HG03469 (cell line): ENCODE data around the gene UVRAG.

Source experiments
- ATAC-seq: cut with Tn5 transposase; IDR thresholded peaks from one replicate; pipeline ENCODE4 v1.9.1; 2021; ENCODE audit warnings: mild to moderate bottlenecking, moderate library complexity, moderate number of reproducible peaks; ENCODE audit not compliant: unreplicated experiment

Gene UVRAG

DNA sequence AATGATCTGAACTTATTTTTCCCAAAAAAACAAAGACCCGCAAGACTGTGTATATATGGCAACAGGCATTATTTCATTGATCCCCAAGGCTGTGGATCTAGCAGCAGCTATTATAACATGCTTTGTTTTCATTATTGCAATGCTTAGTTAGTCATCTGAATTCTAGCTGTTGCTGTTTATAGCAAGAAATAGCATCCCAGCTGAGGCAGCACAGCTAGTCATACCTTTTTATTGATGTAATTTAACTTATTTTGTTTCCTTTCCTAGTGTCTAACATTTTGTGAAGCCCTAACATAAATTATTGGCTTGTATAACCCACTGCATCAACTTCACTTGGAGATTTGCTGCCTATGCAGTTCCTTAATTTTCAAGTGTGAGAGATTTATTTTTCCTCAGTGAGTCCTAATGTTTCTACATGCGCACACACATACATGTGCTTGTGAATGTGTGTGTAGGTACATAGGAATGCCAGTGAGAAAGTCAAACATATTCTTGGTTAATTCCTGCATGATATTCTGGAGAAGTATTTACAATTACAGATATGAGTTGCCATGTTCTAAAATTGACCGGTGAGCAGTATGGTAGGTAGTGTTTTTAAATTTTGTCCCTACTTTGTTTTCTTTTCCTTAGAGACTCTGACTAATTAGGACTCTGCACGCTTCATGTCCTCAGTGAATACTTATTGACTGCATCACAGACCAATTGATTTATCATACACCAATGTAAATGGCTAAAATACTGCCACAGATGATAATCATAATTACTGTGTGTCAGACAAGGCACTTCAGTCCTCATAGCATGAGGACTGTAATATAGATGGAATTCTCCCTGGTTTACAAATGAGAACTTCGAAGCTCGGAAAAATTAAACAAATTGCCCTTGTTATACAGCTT lies 272.0 kb downstream of the UVRAG start:
- ATAC-seq = no peak

DNA sequence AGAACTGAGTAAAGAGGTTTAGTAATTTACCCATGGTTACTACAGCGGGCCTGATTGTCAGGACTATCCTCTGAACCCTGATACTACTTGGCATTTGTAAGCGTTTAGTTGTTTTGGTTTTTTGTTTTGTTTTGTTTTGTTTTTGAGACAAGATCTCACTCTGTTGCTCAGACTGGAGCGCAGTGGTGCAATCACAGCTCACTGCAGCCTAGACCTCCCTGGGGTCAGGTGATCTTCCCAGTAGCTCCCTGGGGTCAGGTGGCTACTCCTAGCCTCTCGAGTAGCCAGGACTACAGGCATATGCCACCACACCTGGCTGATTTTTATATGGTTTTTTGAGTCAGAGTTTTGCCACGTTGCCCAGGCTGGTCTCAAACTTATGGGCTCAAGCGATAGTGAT lies 272.7 kb downstream of the UVRAG start:
- ATAC-seq = no peak

DNA sequence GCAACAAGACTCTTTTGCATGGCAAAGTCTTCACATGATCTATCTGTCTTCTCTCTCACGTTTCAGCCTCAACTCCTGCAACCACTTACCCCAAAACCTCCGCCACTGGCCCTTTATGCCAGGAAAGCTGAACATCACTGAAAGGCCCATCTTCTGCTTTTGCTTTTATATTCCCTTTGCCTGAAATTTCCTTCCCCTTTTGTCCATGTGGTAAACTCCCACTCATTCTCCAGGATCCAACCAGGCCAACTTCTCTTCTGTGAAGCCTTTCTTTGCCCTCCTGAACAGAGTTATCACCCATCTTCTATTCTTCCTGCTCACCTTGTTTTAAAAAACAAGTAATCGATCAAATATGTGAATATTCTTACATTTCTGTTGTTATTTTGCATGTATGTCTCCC lies 273.5 kb downstream of the UVRAG start:
- no peak for ATAC-seq

DNA sequence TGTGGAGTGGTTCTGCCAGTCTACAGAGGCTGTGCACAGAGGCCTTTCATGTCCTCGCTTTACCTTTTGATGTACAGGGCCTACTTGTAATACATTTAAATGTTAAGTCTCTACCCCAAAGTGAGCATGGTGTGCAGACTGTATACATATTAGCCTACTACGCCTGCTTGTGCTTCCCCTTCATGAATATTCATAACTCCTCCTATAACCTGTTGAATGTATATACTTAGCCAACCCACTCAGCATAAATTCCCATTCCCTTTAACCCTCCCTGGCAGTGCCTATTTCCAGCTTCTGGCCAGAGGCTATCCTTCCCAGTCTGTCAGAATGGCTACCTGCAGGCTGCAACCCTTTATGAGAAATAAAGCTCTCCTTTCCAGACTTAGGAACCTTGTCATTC lies 275.2 kb downstream of the UVRAG start:
- no peak for ATAC-seq

DNA sequence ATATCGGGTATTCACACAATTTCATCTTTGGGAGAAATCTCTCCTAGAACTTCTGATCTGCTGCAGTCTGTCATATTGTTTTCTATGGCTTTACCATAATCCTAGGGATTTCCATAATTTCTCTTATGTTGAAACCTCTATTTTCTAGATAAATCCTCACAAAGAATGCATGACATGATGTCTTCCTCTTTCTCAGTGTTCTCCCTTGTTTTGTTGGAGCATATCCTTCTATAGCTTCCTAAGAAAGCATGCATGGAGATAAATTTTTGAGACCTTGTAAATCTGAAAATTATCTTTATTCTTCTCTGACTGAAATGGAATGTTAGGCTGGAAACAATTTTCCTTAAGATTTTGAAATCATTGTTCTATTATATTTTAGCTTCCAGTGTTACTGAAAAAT lies 275.8 kb downstream of the UVRAG start:
- no peak for ATAC-seq

DNA sequence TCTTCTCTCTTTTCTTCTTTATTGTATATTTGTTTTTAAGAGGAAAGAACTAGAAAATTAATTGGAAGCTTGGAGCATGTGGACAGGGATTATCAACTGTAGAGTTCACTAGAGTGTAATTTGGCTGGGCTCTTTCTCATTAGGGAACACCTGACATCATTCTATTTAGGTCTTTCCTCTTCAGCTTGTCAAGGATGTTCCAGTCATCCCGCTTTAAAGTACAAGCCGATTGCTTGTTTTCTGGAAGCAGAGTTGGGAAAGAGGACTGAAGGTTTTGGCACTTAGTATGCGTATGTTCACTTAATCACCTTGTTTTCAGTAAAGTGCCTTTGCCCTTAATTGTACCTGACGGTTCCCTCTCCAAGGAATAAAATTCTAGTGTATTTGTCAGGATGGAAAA lies 279.7 kb downstream of the UVRAG start:
- ATAC-seq = no peak

DNA sequence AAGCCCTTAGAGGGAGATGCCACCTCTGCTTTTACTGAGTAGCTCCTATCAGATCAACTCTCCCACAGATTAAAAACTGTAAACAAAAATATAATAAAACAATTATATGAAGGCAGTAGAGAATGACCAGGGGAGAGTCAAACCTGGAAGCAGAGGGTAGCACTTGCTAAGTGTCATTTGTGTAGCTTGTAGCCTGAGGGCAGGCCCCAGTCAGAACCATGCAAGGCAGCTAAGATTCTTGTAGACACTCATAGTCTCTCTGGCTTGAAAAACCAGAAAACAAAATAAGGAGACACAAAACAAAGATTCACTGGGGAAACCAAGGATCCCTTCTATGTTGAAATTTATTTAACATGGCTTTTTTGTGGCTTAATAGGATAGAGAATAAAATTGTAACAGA lies 280.9 kb downstream of the UVRAG start:
- no peak for ATAC-seq

DNA sequence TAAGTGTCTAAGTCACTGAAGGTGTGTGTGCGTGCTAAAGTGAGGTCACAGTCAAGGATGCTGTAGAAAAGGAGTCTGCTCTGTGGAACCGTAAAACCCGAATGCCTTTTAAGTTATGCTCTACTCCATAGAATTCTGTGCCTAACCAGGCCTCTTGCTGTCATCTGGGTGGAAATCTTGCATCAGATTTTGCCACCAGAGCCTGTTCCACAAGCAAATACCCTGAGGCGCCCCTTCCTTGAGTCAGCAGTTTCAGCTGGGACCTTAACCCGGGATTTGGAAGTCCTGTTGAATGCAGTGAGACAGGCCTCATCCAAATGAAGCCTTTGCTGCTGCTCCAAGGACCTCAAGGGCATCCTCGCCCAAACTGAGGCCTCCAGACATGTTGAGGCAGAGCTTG lies 281.5 kb downstream of the UVRAG start:
- ATAC-seq = no peak

DNA sequence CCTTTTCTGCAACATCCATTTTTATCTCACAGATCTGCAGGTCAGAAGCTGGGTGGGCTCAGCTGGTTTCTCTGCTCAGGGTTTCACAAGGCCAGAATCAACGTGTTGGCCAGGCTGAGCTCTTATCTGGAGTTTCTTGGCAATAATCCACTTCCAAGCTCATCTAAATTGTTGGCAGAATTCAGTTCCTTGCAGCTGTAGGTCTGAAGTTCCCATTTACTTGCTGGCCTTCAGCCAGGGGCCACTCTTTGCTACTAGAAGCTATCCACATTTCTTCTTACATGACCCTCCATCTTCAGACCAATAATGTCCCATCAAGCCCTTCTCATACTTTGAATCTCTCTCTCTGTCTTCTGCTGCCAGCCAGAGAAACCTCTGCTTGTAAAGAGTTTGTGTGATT lies 287.8 kb downstream of the UVRAG start:
- ATAC-seq = no peak

DNA sequence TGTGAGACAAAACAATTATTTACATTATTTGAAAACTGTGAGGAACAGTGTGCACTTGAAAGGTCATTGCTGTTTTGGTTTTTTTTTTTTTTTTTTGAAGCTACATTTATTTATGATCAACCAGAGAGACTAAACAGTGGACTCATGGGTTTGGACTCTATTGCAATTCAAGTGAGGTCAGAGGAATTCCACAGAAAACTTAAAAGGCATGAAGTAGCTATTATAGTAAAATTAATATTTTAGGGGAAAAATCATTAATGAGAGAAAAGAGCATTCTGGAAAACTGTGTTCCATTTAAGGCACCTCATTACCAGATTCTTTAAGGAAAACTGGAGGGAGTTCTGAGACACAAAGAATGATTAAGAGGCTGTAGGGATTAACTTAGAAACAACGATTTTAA lies 288.4 kb downstream of the UVRAG start:
- ATAC-seq = no peak

DNA sequence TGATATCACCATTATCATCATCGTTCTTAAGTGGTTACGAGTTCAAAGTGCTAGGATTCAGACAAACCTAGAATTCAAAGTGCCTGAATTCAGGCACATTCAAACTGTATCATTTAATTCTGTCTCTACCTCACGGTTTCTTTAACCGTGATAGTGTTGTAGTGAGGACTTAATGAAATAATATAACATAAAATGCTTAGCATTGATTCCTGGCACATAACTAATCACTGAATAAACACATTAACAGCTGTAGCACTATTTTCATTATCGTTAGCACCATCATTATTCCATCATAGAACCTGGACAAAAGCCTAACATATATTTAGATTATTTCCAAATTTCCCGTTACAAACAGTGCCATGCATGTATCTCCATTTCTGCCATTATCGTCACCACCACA lies 289.3 kb downstream of the UVRAG start:
- no peak for ATAC-seq

DNA sequence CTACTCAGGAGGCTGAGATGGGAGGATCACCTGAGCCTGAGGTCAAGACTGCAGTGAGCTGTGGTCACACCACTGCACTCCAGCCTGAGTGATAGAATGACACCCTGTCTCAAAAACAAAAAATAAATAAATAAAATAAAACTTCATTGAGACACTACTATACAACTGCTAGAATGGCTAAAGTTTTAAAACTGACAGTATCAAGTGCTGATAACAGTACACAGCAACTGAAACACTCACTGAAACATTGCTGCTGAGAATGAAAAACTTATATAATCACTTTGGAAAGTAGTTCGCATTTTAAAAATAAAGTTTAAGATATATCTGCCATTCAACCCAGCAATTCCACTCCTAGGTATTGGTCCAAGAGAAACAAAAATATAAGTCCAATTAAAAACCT lies 290.6 kb downstream of the UVRAG start:
- ATAC-seq = no peak

DNA sequence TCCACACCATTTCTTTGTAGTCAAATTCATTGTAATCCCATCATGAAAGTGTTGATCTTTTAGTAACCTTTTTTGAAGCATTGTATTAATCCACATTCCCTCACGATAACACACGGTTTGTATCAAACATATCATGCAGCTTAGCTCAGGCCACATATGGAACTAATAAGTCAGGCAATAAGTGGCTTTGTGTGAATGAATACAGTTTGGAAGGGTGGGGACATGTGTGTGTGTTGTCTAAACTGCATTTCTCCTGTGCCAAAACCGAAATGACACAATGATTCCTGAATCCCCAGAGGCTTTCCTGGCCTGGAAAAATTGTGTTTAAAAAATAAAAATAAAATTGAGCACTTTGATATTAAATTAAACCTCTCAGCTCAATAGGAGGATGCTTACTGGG lies 293.0 kb downstream of the UVRAG start:
- no peak for ATAC-seq

DNA sequence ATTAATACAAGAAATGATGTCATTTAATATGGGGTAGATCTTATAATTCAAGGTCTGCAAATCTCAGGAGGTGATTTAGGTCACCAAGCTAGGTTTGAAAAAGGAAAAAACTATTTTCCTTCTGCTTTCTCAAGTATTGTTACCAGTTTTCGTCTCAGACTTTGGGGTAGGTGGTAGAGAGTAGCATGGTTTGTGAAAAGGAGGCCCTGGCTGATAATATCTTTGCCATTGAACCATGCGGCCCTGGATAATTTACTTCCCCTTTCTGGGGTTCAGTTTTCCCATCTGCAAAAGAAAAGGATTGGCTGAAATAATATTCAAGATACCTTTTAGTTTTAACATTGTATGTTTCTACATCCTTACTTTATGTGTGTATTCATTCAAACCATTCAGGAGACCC lies 299.2 kb downstream of the UVRAG start:
- no peak for ATAC-seq

DNA sequence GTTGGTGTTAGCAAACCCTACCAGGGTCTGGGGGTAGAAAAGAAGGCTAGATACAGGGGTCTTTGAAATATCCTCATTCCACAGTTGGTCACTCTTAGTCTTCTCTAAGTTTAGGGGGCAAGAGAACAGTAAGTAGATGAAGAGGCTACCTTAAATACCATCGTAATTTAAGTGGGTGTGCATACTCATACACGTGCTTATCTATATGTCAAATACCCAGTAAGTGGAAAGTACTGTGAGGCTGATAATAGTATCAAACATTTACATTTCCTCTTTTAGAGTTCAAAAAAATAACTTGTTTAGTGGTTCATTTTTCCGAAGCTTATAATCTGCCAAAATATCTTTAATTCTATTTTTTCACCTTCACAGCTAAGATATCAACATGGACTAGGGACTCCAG lies 300.5 kb downstream of the UVRAG start:
- no peak for ATAC-seq

DNA sequence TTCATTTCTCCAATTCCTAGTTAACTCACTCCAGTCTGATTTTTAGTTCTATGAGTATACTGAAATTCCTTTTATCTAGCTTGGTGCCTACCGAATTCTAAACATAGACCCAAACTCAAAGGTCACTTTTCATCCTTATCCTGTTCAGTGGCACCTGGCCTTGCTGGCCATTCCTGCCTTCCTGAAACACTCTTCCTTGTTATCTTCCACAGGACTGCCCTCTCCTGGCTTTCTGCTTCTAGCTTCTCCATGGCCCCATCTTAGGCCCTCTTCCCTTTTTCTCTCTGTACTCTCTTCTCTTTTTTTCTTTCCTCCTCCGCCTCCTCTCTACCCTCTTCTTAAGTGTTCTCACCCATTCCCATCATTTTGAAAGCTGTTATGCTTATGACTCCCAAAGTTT lies 304.0 kb downstream of the UVRAG start:
- ATAC-seq = no peak

DNA sequence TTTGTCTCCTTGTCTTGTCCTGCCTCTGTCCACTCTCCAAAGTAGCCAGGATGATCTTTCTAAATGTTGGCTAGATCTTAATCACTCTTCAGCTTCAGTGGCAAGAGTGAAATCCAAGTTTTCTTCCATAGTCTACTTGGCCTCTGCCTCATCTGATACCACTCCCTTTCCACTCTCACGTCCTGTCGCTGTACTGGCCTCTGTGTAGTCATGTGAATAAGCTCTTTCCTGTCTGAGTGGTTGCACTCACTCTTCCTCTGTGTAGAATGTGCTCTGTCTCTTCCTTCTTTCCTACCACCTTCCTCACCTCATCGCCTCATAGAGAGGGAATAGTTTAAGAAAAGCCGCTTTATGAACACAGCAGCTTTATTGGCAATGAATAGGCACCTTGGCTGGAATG lies 304.8 kb downstream of the UVRAG start:
- ATAC-seq = no peak

DNA sequence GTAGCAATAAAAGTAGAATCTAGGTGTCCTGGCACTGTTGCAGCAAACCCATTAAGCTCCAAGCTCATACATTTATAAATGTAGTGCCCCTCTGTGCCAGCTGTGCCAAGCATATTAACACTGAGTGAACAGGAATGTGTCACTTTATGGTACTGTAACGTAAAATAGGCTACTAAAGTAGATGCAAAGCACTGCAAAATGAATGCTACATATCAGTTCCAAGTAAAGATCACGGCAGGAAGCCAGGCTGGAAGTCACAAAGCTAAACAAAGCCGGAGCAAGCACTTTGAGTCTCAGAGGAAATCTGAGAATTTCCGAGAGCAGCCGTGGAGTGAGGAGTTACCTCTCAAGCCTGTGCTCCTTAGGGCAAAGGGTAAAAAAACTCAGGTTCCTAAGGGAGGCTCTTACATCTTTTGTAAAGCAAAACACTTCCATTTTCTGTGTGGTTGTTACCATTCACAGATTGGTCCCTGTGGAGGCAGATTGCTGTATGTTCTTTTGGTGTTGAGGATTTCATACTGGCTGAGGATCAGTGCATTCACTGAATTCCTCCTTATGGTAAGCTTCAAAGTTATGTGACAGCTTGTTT lies 305.6 kb downstream of the UVRAG start:
- ATAC-seq = no peak

DNA sequence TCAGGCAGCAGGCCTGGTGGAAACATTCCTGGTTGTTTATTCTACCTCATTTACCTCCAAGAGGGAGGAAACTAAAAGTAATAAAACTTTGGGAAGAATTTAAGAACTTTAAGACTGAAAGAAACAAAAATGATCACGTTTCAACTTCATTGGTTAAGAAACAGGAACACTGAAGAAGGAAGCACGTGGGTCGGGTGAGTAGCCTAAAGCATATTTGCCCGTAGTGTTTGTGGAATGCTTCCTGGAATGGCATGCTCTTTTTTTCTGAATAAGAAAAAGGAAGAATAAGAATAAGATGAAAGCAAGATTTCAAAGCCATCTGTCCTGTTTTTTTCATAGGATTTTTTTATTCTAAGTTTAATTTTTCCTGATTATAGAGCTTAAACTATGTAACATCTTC lies 308.2 kb downstream of the UVRAG start:
- ATAC-seq = no peak

DNA sequence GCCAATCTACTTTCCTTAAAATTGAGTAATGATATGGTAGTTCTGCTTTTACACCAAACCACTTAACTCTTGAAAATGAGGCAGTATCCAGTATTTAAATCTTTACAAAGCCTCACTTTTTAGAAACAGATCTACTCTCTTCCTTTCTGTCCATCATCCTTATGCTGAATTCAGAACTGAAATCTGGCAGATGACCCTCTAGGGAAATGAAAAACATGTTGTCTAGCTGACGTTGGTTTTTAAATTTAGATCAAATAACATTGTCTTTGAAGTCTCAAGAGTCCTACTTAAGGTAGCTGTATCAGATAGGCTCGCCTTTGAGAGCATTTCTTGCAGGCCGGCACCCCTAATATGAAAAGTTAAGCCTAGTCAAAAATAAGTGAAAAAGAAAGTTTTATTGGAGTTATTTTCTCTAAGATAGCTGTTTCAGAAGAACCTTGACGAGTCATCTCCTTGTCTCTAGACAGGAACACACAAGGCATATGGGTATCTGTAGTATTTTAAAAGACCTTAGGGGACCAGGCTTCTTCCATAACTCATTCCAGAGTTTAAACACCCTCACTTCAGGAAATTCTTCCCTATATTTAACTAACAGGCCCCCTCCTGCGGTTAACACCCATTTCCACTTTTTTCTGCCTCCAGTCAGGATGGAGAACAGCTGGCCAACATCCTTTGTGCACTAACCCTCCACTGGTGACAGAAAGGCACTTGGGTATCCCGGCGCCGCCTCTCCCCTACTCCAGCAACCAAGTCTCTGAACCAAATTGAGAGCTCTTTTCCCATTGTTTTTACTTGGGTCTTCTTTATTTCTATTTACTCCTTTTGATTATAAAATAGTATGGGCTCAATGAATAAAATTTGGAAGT lies 310.1 kb downstream of the UVRAG start:
- ATAC-seq = no peak

DNA sequence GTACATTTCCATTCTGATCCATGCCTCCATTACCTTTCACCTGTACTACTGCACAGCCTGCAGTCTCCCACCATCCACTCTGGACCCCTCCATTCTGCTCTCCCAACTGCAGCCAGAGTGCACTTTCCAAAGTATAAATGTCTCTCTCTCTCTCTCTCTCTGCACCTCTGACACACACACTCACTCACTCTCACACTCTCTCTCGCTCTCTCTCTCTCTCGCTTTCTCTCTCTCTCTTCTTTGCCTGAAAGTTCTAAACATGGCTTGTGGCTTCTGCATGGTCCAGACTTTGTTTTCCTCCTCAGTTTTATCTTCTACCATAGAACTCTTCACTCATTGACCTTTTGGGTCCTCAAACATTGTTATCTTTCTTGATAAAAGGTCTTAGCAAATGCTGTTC lies 314.7 kb downstream of the UVRAG start:
- no peak for ATAC-seq

DNA sequence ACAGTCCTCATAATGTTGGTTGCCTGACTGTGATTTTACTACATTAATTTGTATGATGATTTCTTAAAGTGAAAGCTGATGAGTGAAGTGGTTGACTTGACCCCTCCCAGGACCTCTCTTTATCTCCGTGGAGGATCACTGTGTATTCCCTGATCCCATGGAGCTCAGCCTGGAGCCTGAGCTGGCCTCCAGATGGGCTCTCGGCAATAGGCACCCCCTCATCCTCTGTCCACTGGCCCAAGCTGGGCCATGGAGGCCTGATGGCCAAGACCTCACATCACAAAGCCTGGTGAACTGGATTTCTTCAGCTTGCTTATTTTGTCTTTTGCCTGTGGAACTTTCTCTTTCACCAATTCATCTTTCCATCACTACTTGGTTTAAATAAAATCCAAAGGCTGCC lies 316.1 kb downstream of the UVRAG start:
- ATAC-seq = no peak
